Activated B cell treated with CpG ODN at 0.5 μM for 24 hours (primary cell): Measurements from ENCODE around the gene HBS1L. TPM values are rescaled to one million over a fixed set of nuclear protein-coding genes. Genes with fewer than 3 reads are reported as not detected.

Source experiments
- ATAC-seq: fragments of 200-7000 bp; cut with Tn5 transposase; one replicate; pipeline ENCODE4 v1.10.0; 2021; ENCODE audit warnings: low read depth, mild to moderate bottlenecking, moderate library complexity
- CTCF ChIA-PET: fragments of 350-600 bp; sonication (Branson Sonifier 250); formaldehyde crosslinking; loops from one replicate; lab custom pipeline; 2021; ENCODE audit warnings: antibody characterized with exemption; lab: Charles Lee
- POLR2A ChIA-PET: fragments of 350-600 bp; sonication (Branson Sonifier 250); formaldehyde crosslinking; loops from one replicate; lab custom pipeline; 2021; ENCODE audit warnings: antibody characterized with exemption; lab: Charles Lee
- DNase-seq: peaks from one replicate; pipeline ENCODE4 v3.0.0; 2022
- H3K27ac Mint-ChIP-seq: one replicate; pipeline ENCODE4 v1.8.0; 2020; ENCODE audit warnings: mixed read lengths
- H3K27me3 Mint-ChIP-seq: one replicate; pipeline ENCODE4 v1.8.0; 2021; ENCODE audit warnings: mixed read lengths
- H3K36me3 Mint-ChIP-seq: one replicate; pipeline ENCODE4 v1.8.0; 2021; ENCODE audit warnings: low read depth, mixed read lengths
- H3K4me1 Mint-ChIP-seq: one replicate; pipeline ENCODE4 v1.8.0; 2021; ENCODE audit warnings: mixed read lengths
- H3K4me3 Mint-ChIP-seq: one replicate; pipeline ENCODE4 v1.8.0; 2020; ENCODE audit warnings: mild to moderate bottlenecking, mixed read lengths
- H3K9me3 Mint-ChIP-seq: one replicate; pipeline ENCODE4 v1.8.0; 2020; ENCODE audit warnings: mixed read lengths
- intact Hi-C: fragments of 100-400 bp; cut with micrococcal nuclease; formaldehyde crosslinking; loops from one replicate; pipeline ENCODE4 v1.15.1; 2024
- total RNA-seq: library from RNA; stranded (reverse); gene quantifications from 2 replicates; pipeline ENCODE4 v1.2.3, GENCODE V29; 2022
- TF ChIP-seq, protein P1 (sequence below): fragments of 200-600 bp; IDR thresholded peaks from one replicate; pipeline ENCODE4 v1.8.0; 2022; ENCODE audit warnings: antibody characterized with exemption, mild to moderate bottlenecking

HBS1L gene
- total RNA-seq, 1 donor from 2014 or later = 67.5 TPM

GRCh38 chr6:134983823-134984222, 70.8 kb downstream of the HBS1L start:
- Mint-ChIP-seq H3K36me3 (peaks cover 60% of the 10 kb centered on the region), H3K27me3 (no peaks in the 10 kb centered on the region), H3K9me3 (no peaks in the 10 kb centered on the region), H3K4me3 (no peak overlapping the region), H3K27ac (no peak overlapping the region), H3K4me1 (peaks cover 7% of the 10 kb centered on the region)
- ATAC-seq (no peak), DNase-seq (no peak)
- ChIA-PET POLR2A (no interaction called here), CTCF (no interaction called here)
- TF ChIP-seq, protein P1, sequence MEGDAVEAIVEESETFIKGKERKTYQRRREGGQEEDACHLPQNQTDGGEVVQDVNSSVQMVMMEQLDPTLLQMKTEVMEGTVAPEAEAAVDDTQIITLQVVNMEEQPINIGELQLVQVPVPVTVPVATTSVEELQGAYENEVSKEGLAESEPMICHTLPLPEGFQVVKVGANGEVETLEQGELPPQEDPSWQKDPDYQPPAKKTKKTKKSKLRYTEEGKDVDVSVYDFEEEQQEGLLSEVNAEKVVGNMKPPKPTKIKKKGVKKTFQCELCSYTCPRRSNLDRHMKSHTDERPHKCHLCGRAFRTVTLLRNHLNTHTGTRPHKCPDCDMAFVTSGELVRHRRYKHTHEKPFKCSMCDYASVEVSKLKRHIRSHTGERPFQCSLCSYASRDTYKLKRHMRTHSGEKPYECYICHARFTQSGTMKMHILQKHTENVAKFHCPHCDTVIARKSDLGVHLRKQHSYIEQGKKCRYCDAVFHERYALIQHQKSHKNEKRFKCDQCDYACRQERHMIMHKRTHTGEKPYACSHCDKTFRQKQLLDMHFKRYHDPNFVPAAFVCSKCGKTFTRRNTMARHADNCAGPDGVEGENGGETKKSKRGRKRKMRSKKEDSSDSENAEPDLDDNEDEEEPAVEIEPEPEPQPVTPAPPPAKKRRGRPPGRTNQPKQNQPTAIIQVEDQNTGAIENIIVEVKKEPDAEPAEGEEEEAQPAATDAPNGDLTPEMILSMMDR = no peak
- intact Hi-C loops = no loop called here

GRCh38 chr6:134982161-134982560, 72.5 kb downstream of the HBS1L start:
- Mint-ChIP-seq H3K4me3 (no peak overlapping the region), H3K27me3 (no peaks in the 10 kb centered on the region), H3K9me3 (no peaks in the 10 kb centered on the region), H3K27ac (no peak overlapping the region), H3K4me1 (peaks cover 7% of the 10 kb centered on the region), H3K36me3 (peaks cover 57% of the 10 kb centered on the region)
- ChIA-PET POLR2A (no interaction called here), CTCF (no interaction called here)
- ATAC-seq (no peak), DNase-seq (no peak)
- intact Hi-C loops = no loop called here
- TF ChIP-seq, protein P1 = no peak

GRCh38 chr6:134980846-134981245, 73.8 kb downstream of the HBS1L start:
- ChIA-PET POLR2A (interaction anchor here (0.6 kb wide), 1 partner anchor 104 kb away, joined by 7 read pairs; no protein-coding TSS in a partner anchor), CTCF (no interaction called here)
- no peak overlapping the region for H3K27ac Mint-ChIP-seq
- H3K4me3 Mint-ChIP-seq = no peak overlapping the region
- DNase-seq (no peak), ATAC-seq (no peak)
- H3K4me1 Mint-ChIP-seq = peaks cover 7% of the 10 kb centered on the region
- intact Hi-C loops = no loop called here
- peaks cover 64% of the 10 kb centered on the region for H3K36me3 Mint-ChIP-seq
- H3K27me3 Mint-ChIP-seq = no peaks in the 10 kb centered on the region
- no peaks in the 10 kb centered on the region for H3K9me3 Mint-ChIP-seq
- TF ChIP-seq, protein P1 = no peak

DNA sequence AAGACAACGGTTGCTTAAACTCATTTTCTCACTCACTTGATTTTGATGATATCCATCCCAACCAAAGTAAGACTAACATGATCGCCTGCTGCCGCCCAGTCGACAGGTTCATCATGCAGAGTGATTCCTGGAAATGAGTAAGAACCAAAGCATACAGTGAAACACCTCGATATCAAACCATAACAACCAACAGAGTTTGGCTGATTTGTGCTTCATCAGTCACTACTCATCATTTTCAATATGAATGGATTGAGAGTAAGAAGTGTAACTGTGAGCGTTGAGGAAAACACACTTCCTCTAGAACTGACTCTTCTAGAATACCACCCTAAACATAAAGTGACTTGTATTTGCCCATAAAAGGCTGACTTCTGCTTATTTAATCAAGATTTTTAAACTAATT, 75.5 kb downstream of the HBS1L start:
- DNase-seq (no peak), ATAC-seq (no peak)
- H3K9me3 Mint-ChIP-seq = no peaks in the 10 kb centered on the region
- peaks cover 7% of the 10 kb centered on the region for H3K4me1 Mint-ChIP-seq
- no peak overlapping the region for H3K4me3 Mint-ChIP-seq
- H3K36me3 Mint-ChIP-seq = peaks cover 67% of the 10 kb centered on the region
- CTCF ChIA-PET = no interaction called here
- no peaks in the 10 kb centered on the region for H3K27me3 Mint-ChIP-seq
- intact Hi-C loops = no loop called here
- no peak overlapping the region for H3K27ac Mint-ChIP-seq
- TF ChIP-seq, protein P1 = no peak
- POLR2A ChIA-PET = no interaction called here

DNA sequence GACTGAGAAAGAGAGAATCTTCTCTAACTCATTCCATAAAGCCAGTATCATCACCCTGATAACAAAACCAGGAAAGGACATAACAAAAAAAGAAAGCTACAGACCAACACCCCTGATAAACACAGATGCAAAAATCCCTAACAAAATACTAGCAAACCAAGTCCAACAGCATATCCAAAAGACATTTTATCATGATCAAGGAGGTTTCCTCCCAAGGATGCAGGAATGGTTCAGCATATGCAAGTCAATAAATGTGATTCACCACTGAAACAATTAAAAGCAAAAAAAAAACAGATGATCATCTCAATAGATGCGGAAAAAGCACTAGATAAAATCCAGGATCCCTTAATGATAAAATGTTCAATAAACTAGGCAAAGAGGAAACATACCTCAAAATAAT, 80.3 kb downstream of the HBS1L start:
- H3K4me1 Mint-ChIP-seq = peaks cover 1% of the 10 kb centered on the region

More for the DNA sequence above, 80.3 kb downstream of the HBS1L start:
- ChIA-PET CTCF (interaction anchor here (0.7 to 0.9 kb wide), 2 partner anchors 34 to 879 kb away, joined by 3 to 4 read pairs; no protein-coding TSS in a partner anchor), POLR2A (no interaction called here)
- no peak overlapping the region for H3K4me3 Mint-ChIP-seq
- intact Hi-C loops = no loop called here
- ATAC-seq = no peak
- no peaks in the 10 kb centered on the region for H3K27me3 Mint-ChIP-seq
- TF ChIP-seq, protein P1 = no peak
- no peak overlapping the region for H3K27ac Mint-ChIP-seq
- no peak for DNase-seq
- H3K9me3 Mint-ChIP-seq = no peaks in the 10 kb centered on the region
- H3K36me3 Mint-ChIP-seq = peaks cover 76% of the 10 kb centered on the region
